Right forelimb (tissue), 1 donor: ENCODE measurements around the gene DRG2.

ENCODE experiments used
- DNase-seq: peaks from one replicate; pipeline ENCODE4 v3.0.0-alpha.2; 2018

DRG2 gene, protein sequence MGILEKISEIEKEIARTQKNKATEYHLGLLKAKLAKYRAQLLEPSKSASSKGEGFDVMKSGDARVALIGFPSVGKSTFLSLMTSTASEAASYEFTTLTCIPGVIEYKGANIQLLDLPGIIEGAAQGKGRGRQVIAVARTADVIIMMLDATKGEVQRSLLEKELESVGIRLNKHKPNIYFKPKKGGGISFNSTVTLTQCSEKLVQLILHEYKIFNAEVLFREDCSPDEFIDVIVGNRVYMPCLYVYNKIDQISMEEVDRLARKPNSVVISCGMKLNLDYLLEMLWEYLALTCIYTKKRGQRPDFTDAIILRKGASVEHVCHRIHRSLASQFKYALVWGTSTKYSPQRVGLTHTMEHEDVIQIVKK

DNA sequence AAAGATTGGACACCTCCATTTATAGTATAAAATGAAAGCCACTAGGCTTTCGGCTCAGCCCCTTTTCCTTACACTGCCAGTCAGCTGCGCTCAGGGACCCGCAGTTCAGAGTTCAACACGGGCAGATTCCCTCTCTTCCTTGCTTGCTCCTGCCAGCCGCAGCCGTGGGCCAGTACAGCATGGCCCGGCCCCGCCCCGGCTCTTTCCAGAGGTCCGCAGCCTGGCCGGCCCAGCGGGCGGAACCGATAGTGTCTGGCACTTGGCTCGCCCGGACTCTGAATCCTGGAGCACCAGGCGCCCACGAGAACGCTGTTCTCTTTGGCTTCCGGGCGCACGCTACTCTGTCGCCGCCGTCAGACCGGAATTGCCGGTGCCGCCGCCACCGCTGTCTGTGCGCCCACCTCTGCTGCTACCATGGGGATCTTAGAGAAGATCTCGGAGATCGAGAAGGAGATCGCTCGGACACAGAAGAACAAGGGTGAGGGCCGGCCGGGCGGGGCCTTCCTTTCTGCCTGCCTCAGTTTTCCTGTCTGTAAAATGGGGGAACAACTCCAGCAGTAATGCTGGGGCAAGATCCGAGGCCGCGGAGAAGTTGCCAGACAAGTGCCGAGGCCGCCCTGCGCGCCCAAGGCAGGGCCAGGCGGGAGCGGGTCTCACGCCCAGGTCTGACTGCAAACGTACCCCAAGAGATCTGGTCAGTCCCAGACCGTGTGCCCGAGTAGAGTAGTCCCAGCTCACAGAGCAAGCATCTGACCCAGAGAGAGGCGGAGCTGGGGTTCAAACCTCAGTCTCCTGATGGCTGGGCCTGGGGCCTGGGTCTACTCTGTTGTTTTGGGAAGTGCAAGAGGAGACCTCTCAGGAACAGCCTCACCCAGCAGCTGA lies at the start of gene DRG2:
TSS of gene DRG2 (plus strand) at position 339 of the 882 bp plus-strand sequence. CDS start at position 415, 76 bp downstream.
- peak; percentile 96 for DNase-seq

DNA sequence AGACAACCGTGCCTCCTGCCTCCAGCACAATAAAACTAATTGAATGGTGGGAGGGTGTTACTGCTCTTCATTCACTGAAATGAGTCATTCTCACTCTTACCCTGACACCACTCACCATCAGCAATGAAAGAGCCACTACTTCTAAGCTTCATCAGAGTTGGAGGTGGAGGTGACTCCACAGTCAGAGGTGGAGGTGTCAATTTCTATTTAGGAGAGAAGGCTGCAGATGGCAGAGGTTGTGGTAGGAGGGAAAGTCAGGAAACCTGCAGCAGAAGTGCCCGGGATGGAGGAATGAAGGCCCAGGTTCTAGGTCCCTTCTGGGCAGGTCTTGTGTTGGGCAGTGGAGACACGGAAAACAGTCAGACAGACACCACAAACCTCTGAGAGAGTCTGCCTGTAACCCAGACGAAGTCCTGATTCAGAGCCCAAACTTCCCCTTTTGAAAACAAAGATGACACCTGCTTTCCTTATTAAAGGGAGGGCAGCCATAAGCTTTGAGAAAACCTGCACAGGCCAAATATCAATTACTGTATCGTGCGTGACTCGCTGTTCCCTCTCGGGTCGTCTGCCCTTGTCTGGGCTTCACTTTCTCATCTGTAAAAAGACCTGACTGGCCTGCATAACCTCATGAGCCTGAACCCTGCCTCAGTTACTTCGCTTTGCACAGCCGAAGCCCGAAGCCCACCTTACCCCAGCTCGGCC lies 49.4 kb upstream of the DRG2 start:
- no peak for DNase-seq

DNA sequence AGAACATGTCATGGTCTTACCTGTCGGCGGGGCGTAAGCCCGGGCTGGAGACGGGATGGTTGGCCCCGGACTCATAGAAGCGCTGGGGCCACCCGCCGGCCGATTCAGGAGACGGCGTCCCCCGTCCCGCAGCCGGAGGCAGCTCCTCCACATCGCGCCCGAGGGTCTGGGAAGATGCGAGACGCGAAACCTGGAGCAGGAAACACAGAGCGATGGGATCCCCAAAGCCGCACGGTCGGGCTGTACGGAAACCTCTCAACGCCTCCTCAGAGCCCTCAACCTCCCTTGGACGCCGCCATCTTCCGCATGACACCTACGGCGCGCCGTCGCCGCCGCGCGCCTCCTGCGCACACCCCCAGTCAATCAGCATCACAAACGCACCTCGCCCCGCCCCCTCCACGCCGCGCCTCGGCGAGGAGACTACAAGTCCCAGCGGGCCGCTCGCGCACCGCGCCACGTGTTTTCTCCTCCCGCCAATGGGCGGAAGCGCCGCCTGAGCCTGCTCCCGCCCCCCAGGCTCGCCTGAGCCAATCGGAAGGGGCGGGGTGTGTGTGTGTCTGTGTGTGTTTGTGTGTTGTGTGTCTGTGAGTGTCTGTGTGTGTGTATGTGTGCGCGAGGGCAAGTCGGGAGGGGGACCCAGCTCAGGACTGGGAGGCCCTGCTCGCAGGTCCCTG lies 48.8 kb upstream of the DRG2 start, which contains the start of the genes ATPAF2 and GID4:
TSS of gene ATPAF2 (minus strand) at position 308 of the 674 bp plus-strand sequence. CDS start at position 153, 155 bp downstream.
TSS of gene GID4 (plus strand) at position 548 of the 674 bp plus-strand sequence. CDS start at position 605, 57 bp downstream.
- peak; percentile 100 for DNase-seq

DNA sequence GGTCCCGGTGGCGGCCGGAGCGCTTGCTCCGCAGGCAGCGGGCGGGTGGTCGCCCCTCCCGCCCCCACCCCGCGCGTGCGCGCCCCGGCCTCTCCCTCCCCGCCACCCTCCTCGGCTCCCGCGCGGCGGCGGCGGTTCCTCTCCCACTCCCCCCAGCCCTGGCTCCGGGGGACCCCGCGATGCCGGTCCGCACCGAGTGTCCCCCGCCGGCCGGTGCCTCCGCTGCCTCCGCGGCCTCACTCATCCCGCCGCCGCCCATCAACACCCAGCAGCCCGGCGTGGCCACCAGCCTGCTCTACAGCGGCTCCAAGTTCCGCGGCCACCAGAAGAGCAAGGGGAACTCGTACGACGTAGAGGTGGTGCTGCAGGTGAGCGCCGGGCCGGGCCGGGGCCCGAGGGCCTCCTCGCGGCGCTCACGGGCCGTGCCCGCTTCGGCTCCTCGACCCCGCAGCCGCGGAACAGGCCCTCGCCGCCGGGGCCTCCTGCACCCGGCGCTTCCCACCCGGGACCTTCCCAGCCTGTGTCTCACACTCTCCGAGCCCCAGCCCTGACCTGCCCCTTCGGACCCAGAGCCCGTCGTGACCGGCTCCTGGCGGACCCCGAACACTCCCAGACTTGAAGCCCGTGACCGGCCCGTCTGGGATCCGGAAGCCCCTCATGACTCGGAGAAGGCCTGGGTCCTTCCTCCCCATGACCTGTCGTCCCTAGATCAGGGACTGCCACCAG lies 48.0 kb upstream of the DRG2 start:
- DNase-seq: no peak

DNA sequence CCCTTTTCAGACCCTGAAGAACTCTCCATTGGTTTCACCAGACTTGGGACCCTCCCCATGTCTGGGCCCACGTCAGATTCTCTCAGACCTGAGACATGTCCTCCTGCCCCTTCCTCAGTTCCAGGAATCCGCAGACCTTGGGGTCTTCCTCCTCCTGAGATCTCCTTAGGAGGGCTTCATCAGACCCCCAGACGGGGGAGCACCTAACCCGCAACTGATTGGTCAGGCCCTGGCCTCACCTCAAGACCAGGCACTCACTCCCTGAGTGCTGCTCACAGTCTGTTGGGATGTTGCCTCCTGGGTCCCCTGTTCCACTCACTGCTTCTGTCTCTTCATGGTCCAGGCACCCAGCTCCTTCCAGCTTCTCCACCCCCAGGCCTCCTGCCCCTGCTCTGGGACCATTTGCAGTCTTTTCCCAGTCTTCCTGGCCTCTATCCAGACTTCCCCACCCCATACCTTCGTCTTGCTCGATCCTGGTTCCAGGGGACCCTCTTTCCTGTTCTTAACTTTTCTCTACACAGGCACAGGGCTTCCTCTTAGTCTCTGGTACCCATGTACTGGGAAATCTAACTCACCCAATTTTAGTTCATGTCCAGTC lies 47.4 kb upstream of the DRG2 start:
- DNase-seq: no peak

DNA sequence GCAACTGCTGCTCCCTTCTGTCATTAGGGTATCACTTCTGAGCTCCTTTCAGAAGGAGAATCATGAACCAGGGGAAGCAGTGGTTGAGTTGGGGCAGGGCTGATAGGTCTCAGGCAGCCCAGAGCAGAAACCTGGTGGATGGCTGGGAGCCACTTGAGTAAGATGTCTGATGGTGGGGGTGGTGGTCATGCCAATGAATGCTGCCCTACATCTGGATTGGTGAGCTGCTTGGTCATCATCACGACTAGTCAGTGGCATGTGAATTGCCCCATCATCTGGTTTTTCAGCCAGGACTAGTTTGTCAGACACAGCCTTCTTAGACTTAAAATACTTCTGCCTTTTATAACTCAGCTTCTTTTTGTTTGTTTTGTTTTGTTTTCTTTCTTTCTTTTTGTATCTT lies 46.0 kb upstream of the DRG2 start:
- no peak for DNase-seq

DNA sequence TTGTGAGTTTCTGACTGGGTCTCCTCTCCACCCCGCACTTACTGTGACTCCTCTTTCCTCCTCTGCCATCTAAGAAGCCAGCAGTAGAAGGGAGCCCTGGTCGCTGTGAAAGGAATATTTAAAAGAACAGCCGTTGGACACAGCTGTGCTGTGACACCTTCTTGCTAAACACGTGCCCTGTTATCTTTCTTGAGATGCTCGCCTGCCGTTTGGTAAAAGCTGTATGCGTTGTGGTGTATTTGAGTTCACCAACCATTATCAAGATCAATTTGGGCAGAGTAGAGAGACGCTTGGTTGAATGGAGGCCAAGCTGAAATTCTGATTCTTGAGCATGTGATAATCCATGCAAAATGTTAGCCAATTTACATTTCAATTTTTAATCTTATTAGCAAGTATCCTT lies 44.8 kb upstream of the DRG2 start:
- no peak for DNase-seq

DNA sequence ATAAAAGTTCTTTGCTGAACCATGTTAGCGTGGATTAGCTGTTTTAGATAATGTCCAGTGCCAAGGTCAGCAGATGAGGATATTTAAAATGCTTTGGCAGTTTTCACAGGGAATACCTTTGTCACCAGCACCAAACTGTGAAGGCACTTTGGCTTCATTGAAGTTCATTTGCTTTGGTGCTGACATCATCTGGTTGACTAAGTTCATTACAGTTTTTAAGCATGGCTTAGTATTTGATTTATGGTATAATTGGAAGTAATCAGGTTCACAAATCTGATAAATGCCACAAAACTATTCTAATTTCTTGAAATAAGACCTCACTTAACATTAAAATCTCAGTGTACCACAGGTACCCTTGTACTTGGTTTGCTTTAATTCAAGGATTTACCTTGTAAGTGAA lies 44.3 kb upstream of the DRG2 start:
- no peak for DNase-seq

DNA sequence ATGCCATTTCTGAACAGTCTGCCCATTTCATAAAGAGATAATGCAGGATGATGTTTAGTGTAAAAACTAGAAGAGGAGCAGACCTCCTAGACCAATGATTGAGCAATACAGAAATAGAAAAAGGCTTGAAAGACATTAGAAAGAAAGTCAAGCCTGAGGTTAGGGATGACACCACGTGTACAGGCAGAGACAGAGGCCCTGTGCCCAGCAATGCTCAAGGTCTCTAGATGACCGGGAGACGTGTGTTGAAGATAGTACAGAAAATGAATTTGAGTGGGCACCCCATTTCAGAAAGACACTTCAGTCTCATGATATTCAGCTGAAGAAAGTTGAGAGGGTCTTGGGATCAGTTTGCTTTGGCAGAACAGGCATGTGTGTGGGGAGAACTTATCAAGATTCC lies 43.1 kb upstream of the DRG2 start:
- DNase-seq: no peak

DNA sequence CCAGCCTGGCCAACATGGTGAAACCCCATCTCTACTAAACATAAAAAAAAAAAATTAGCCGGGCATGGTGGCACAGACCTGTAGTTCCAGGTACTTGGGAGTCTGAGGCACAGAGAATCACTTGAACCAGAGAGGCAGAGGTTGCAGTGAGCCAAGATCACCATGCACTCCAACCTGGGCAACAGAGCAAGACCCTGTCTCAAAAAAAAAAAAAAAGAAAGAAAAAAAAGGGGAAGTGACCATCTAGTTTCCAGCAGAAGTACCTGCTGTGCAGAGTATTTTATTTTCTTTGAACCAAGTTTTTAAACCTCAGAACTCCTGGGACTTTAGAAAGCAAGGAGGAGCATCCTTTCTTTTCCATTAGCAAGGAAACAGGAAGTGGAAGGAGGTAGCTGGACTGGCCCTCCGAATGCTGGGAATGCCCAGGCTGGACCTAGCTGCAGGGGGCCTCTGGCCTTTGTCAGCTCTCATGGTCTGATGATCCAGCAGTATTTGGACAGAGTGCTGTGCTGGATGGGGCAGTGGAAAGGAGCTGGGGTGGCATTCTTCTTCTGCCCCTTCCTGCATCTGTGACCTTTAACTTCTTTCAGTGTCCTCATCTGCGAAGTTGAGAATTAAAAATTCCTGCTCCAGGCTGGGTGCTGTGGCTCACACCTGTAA lies 41.9 kb upstream of the DRG2 start:
- DNase-seq: no peak

DNA sequence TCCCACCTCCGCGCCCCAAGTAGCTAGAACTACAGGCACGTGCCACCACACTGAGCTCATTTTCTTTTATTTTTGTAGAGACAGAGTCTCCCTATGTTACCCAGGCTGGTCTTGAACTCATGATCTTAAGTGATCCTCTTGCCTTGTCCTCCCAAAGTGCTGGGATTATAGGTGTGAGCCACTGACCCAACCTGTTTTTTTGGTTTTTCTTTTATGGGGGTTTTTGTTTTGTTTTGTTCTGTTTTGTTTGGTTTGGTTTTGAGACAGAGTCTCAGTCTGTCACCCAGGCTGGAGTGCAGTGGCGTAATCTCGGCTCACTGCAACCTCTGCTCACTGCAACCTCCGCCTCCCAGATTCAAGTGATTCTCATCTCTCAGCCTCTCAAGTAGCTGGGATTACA lies 32.2 kb upstream of the DRG2 start:
- DNase-seq: no peak

DNA sequence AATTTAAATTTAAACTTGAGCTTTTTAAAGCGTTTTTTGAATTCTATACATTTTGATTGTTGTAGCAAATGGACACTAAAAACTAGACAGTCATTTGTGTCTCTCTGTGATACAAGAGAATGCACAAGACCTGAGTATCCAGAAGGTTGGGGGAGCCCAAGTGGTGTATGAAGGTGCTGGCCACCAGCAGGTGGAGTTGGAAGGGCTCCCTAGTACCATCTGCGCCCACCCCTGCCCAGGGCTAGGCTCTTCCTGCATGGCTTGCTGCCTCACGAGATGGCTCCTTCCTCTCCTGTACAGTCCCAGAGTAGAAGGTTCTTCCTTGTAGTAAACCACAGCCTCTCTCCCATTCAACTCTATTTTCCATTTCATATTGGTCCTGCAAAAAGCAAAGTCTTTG lies 31.5 kb upstream of the DRG2 start:
- no peak for DNase-seq

DNA sequence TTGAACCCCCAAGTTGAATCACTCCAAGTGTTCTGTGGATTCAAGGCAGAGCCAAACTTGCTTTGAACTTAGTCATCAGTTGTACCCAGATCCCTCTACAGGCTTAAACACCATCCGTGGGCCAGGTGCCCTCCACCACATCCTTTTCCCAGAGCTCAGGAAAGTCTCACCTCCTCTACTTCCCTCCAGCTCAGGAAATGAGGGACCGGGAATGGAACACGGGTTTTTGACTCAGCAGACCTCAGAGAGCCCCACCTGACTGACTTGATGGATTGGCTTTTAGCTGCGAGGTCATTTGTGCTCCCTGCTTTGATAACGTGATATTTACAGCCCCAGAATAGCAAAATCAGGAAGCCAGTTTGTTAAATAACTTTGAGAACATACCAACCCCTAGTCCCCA lies 28.5 kb upstream of the DRG2 start:
- no peak for DNase-seq

DNA sequence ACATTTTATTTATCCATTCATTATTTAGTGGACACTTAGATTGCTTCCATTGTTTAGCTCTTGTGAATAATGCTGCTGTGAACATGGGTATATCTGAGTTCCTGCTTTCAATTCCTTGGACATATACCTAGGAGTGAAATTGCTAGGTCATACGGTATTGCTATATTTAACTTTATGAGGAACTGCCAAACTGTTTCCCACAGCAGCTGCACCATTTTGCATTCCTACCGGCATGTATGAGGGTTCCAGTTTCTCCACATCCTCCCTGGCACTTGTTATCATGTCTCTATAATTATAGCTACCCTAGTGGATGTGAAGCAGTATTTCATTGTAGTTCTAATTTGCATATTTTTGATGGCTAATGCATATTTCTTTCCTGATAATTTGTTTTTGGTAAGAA lies 23.7 kb upstream of the DRG2 start:
- no peak for DNase-seq

DNA sequence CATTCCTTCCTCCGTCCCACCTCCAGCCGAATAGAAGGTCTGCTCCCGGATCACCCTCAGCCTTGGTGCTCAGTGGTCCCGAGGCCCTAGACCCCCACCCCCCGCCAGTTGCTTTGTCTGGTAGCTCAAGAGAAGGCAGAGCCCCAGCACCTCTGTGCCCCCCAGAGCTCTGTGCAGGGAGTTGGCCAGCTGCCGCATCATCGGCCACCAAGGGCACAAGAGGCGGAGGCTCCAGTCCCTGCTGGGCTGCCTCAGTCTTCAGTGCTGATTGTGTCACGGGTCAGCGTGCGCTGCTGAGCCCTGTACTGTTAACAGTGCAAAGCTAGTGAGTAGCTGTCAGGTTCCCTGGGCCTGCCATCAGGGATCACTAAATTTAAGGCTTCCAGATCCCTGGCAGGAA lies 22.2 kb upstream of the DRG2 start:
- DNase-seq: no peak

DNA sequence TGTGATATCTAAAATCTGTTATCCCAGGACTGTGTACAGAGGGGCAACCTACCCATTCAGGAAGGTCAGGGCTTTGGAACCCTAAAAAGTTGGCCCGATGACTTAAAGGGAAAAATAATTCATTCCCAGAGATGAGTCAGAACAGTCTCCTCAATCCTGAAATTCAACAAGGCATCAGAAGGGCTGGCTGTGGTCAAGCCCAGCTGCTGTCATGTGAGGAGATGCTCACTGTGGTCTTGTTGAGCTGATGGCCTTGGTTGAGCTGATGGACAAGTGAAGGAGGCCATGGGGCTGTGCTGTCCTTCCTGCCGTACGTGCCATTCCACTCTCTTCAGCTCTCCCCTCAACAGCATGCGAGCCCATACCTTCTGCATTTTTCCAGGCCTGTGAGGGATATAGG lies 20.9 kb upstream of the DRG2 start:
- no peak for DNase-seq

DNA sequence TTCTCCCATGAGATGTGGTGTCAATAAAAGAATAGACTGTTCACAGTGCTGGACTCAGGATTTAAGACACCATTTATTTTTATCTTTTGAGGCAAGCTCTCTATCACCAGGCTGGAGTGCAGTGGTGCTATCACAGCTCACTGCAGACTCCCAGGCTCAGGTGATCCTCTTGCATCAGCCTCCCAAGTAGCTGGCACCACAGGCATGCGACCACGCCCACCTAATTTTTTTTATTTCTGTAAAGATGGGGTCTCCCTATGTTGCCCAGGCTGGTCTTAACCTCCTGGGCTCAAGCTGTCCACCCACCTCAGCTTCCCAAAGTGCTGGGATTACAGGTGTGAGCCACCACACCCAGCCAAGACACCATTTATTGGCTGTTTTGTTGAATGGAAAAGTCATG lies 18.6 kb upstream of the DRG2 start:
- DNase-seq: no peak

DNA sequence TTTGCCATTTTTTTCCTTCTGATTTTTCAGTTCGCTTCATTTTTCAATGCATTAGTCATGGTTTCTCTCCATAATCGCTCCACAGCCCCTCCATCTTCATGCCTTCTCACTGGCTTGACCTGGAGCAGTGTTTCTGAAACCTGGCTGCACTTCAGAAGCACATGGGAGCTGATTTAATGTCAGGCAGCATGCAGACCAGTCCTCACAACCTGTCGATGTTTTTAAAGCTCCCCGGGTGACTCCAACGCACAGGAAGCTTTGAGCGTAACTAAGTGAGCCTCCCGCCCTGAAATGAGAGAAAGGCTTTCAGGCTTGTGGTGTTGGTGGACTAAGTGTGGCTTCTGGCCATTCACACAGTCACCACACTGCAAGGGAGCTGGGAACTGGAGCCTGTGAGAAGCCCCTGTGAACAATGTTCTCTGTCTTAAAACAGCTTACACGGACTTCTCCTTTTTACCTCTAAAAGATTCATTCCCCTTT lies 16.8 kb upstream of the DRG2 start:
- DNase-seq: peak; percentile 53

DNA sequence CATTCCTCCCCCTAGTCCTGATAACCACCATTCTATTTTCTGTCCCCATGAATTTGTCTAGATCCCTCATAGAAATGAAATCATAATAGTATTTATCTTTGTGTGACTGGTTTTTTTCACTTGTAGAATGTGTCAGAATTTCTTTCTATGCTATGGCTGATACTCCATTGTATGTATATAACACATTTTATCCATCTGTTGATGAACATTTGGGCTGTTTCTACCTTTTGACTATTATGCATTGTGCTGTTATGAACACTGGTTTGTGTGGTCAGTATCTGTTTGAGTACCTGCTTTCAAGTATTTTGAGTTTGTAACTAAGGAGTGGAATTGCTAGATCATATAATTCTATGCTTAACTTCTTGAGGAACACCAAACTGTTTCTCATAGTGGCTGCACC lies 16.0 kb upstream of the DRG2 start:
- no peak for DNase-seq

DNA sequence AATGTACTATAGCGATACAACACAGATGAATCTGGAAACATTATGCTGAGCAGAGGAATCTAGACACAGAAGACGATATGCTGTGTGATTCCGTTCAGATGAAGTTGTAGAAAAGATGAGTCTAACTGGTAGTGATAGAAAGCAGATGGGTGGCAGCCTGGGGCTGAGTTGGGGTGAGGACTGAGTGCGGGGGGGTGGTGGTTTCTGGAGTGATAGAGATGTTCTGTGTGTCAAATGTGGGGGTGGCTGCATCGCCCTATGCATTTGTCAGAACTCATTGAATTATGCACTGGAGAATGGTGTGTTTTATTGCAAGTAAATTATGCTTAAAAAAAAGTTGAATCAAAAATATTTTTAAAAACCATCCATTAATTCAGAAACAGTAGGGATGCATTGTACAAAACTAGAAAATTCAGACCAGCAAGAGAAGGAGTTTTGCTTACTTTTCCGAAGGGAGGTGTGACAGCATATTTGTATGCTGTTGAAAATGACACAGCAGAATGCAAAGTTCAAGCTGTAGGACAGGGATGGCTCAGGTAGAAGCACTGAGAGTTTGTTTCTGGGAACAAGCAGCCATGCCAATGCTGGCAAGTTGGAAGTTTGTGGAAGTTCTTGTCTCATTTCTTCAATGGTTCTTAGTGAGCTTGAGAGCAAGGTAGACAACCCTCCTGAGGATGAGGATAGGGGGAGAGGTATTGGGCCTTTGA lies 13.0 kb upstream of the DRG2 start:
- DNase-seq: no peak
